NK-92 (cell line): Measurements from ENCODE around the gene HIBADH.
"Not testable (repeated sequence)": the region's sequence is repeated elsewhere in the genome, so short reads cannot be mapped to it uniquely, and the experiment has no call there.

Experiments
- DNase-seq: peaks from one replicate; lab custom pipeline; 2025; ENCODE audit not compliant: unreplicated experiment; lab: John Stamatoyannopoulos, UW

Gene HIBADH

DNA sequence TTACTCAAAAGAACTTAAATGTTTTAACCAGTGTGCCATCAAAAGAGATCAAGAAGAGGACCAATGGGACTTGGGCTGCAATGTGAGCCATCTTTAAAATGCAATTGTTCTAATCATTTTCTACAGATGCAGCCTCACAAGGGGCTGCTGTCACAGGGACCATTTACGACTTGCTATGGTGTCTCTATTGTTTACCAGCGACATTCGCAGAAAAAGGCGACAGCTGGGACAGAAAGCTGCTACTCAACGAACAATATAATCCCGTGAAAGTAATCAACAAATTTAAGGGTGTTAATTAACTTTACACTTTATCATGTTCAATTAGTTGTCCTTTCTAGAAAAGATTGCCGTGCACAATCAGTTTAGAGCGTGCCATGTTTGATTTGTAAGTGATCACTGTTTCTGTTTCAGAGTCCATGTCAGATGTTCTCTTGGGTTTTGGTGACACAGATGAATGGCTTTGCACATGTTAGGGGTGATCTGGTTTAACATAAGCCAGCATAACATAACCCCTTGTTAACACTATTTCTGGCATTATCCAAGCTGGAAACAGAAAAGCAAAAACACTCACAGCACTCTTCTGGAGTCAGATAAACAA, 110.8 kb downstream of the HIBADH start:
- no peak for DNase-seq

DNA sequence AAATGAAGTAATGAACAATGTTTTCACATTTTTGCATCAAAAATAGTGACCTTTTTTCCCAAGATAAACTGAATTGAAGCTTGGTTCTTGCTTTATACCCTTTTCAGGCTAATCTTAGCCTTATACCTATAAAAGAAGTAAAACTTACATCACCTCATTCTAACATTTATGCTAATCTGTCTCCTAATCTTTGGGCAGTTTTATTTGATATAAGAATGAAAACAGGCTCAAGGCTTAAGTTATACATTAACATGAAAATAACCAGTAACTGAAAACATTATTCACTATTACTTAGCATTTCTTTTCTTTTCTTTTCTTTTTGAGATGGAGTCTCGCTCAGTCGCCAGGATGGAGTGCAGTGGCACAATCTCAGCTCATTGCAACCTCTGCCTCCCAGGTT, 113.1 kb downstream of the HIBADH start:
- no peak for DNase-seq

DNA sequence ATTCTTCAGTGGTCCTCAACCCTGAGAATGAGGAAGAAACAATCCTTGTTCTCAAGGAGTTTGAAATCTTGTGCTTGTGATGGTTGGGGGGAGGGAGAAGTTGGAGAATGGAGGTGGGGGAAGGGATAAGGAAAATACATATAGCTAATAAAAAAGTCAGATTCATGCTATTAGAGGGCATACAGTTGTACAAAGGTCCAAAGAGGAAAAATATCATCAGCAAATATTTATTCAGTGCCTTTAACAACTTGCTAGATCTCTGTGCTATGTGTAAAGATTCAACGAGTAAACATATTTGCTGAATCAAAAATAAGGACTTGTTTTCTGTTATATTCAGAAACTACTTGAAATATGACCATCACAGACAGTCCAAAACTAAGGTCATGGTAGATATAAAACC, 114.4 kb downstream of the HIBADH start:
- no peak for DNase-seq

DNA sequence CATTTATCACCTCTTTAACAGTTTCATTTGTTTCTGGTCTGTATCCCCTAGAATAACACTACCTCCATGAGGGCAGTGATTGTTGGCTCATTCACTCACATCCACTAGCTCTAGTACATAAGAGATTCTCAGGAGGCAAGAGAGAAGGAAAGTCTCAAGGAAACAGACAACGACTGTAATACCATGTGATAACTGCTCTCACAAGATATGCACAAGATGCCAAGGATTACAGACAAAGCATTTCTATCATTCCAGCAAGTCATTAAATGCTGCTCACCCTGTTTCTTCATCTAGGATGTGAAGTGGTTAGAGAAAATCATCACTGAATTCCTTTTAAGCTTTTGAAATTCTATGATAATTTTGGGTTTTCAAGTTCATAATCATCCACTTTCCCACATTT, 115.3 kb downstream of the HIBADH start:
- DNase-seq = no peak

DNA sequence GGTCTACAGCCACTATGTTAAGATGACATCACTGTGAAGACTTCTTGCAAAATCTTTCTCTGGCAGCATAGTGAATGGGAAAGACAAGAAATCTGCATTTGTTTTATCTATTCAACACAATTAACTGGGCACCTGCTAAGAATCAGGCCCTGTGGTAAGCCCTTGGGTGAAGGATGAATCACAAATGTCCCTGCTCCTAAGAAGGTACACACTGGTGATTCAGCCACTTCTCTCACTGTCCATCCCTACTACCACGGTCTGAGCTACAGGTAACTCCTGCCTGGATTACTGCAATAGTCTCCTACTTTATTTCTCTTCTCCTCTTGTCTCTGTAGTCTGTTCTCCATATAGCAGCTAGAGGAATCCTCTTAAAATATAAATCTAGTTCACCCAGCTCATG, 116.1 kb downstream of the HIBADH start:
- DNase-seq = no peak

DNA sequence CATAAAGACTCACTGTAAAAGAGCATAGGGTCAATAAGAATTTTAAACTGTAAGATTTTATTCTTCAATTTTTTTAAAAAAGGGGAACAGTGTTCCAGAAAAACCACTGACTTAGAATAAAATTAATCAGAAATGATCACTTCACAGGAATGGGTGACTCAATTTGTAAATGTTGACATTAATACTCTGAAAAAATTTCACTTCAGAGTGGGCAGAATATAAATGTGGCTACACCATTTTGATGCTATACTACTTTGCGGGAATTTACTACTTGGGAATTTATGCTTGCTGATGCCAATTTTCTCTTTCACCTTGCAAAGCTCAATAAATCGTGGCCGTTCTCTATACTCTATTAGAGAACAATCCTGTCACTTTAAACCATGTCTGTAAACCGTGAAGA, 126.9 kb downstream of the HIBADH start:
- no peak for DNase-seq

DNA sequence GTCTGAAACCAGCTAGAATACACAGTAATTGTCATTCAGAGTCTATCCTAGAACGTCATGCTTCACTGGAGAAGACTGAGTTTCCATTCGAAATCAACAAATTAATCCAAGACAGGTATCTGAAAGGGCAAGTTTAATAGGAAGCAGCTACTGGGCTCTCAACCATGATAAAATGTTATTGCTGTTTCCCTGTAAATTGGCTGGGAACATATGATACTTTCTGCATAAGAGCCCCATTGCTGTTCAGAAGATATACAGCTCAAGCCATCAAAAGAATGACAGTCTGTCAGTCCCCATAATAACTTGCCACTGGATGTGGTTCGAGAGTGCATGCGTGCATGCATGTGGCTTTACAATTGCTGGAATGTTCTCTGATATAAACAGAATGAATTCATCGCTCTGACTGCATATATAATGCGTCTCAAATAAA, 129.0 kb downstream of the HIBADH start:
- no peak for DNase-seq

DNA sequence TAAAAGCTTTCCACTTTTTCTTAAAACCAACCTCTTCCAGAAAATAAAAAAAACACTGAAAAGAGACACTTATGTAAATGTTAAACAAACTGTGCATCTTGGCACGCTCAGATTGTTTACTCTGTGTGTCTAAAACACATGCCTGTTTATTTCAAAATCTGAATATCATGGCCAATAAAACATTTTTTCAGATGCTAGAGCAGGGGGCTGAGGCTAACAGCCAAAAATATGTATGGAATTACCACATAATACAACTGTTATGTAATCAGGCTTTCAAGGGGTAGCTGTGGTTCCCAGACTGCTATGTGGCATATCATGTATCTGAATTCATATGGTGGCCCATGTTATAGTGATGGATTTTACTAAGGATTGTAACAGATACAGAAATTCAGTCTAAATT, 130.4 kb downstream of the HIBADH start:
- DNase-seq = no peak

DNA sequence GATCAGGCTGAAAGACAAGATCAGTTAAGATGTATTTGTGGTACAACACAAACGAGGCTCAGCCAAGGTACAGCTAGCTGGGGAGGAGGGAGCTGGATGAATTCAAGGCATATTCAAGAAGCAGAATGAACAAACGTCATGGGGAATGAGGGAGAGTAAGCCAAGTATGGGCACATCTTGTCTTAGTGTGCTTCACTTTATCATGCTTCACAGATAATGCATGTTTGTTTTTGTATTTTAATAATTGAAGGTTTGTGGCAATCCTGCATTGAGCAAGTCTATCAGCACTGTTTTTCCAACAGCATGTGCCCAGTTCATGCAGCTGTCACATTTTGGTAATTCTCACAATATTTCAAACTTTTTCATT, 135.4 kb downstream of the HIBADH start:
- no peak for DNase-seq

DNA sequence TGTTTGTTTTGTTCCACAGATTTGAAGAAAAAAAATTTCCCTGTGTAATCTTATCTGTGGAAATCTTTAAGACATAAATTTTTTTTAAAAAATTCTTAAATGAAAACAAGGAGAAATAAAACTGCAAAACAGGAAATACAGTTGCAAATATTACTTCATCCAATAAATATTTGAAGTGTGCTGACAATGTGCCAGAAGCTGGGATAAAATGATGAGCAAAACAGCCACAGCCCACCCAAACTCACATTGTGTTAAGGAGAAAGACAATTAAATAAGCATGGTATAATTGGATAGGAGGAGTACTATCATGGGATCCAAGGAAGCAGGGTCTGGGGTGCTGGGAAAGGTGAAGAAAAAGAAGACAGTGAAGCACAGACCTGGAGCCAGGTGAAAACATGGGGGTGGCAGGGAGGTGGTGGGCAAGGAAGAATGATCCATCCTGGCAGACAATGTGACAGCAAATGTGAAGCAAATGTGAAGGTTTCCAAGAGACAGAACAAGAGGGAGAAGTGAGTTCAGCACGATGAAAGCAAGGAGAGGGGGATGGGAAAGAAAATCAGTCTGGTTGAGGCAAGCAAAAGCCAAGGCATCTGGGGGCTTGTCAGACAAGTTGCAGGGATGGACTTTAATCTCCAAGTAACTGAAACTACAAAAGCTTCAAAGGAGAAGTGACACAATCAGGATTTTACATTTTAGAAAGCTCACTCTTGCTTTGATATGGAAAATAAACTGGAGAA, 135.9 kb downstream of the HIBADH start:
- DNase-seq = no peak

DNA sequence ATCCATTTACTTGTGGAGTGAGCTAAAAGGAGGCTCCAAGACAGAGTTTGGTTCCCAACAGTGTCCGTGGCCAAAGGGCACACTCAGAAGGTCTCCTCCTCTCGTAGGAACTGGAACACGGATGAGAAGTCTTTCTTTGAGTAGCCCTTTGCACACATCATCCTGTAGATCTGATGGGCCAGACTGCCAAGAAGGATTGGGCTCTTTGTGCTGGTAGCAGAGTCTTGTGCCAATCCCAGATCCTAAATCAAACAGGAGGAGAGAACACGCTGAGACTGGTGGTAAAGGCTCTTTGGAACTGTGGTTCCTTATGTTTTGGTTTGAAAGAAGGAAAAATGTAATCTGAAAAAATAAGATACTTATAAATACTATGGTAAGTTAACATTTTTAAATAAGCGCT, 136.6 kb downstream of the HIBADH start:
- no peak for DNase-seq

DNA sequence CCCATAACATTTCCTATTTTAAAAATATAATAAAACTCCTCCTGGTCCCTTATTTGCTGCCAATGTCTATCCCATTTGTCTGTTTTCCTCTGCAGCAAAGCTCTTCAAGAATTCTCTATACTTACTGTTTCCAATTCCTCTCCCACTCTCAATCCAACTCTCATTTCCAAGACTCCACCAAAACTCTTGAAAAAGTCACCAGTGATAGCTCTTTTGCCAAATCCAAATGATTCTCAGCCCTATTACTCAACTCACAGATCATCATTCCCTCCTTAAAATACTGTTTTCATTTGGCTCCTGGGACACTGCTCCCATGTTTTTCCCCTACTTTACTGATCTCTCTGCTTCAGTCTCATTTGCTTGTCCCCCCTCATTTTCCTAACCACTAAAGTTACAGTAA, 139.4 kb downstream of the HIBADH start:
- no peak for DNase-seq

DNA sequence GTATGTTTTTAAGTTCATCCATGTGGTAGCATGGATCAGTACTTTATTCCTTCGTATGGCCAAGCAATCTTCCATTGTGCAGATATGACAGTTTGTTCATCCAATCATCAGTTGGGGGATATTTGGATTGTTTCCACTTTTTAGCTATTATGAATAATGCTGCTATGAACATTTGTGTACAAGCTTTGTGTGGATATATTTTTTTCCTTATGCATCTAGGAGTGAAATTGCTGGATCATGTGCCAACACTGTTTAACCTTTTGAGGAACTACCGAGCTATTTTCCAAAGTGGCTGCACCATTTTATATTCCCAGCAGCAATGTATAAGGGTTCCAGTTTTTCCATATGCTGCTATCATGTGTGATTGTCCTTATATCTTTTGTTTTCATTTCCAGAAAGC, 140.1 kb downstream of the HIBADH start:
- DNase-seq = no peak

DNA sequence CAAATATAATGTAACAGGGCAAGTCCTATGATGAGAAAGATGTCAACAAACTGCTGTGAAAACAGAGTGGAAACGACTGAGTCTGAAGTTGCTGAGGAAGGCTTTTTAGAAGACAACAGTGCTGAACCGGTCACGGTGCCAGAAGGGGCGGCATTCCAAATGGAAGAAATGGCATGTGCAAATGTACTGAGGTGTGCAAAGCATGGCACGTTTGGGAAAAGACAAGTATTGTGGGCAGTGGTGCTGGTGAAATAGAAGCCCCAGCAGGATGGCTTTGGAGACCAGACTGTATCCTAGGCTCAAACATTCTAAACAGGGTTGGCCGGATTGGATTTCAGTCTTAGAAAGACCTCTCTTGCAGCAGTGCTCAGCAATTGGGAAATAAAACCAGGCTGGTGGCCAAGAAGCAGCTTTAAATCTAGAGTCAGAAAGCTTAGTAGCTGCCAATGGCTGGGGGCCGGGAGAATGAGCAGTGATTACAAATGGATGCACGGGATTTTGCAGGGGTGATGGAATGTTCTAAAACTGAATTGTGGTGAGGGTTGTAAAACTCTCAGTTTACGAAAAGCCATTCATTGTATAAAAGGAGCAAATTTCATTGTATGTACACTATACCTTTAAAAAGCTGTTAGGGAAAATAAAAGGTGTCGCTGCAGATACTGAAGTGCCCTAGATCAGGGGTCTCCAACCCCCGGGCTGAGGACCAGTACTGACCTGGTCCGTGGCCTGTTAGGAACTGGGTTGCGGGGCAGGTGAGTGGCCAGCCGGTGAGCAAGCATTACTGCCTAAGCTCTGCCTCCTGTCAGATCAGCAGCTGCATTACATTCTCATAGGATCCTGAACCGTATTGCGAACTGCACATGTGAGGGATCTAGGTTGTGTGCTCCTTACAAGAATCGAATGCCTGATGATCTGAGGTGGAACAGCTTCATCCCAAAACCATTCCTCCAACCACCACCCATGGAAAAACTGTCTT, 141.6 kb downstream of the HIBADH start:
- DNase-seq = no peak

DNA sequence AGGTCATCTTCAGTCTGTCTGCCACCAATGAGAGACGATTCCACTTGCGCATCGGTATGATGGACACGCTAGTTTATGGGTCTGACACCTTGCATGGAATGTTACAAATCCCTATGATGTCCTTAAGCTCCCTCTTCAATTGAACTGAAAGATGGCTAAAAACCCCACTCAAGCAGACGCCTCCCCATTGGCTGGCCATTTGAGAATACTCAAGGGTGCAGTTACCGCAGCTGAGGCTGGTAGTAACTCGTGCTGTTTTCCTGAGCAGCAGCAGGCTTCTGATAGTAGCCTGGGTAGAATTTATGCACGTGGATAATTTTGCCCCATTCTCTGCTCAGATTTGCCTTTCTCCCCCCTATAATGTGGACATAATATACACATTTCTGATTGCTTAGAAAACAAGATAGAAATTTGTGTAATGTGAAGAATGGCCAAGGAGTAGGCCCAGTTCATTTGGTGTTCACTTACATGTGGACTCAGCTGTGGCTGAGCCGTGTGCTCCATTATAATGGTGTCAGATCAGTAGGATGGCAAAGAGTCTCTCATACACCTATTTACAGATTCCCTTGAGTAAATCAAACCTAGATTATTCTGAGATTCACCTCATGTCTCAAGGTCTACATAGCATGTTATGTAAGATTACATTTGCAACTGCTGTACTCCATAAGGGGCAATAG, 142.8 kb downstream of the HIBADH start:
- DNase-seq = no peak

DNA sequence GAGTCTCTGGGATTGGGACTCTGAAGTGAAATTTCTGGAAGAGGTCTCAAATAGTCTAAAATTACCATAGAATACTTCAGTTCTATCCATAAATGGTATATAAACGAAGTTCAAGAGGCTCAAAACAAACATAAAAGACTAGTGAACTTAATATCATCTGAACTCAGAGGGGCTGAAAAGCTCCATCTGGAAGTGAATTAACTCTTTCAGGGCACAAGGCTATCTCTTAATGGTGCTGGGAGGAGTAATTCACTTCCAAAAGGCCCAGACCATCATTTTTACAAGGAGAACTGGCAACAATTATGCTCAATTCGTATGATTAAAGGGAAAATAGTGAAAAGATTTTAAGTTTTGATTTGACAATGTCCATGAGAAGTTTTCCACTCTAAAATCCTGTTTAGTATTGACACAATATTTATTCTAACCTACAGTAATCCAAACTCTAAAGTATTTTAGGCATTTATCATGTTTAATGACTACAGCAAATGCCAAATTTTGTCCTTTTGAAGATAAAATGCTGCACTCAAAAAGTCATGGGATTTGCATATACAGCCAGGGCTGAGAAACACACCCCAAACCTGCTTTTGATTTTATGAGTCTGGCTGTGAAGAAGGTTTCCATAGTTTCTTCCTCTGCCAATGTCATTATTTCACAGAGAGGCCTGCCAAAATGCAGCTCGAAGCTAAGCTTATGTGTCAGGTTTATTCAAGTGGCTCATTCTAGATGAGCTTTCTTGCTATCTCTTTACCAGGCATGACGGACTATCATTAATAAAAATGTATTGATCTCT, 143.9 kb downstream of the HIBADH start:
- no peak for DNase-seq

DNA sequence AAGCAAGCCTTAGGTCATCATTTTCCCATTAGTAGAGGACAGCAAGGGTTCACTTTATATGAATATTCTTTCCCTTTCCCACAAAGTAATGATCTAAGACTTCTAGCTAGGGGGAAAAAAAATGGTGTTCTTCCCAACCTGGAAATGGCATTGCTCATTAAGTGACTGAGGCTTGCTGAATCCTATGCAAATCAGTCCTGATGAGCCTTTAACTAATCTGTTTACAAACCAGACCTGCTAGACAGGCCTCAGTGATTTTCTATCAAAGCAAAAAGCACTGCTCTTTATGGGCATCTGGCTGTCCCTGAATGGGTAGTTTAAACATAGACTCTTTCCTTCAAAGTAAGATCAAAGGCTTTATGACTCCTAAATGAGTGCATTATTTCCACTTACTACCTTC, 146.3 kb downstream of the HIBADH start:
- DNase-seq = no peak

DNA sequence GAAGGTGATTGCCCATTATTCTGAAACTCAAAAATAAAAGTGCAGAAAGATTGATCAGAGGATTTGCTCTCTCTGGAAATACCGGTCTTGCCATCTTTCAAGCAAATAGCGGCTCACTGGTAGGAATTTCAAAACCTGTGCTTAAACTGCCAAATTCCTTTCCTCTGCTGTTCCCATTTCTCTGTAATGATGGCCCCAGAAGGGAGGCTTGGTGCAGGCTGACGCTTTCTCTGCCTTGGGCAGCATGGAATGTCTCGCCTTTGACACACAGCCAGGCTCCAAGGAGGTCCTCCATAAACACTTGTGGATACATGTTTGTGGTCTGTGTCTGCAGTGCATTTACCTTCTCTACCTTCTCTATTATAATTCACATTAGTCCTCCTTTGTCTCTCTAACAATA, 146.8 kb downstream of the HIBADH start:
- no peak for DNase-seq

DNA sequence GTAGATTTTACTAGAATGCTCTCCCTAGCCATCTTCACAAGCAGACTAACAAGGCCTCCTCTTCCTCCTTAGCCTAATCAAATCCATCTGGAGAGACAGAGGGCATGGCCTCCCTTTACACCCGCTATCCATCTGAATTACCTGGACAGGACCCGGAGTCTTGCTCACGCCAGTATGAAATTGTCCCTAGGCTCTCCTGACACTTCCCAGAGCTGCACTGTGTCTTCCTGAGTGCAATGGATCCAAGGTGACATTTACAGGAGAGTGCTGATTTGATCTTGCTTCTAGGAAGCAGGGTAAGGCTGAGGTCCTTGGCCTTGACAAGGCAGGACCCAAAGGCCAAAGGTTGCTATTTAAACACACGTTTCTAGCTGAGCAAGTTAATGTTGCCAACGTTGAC, 147.8 kb downstream of the HIBADH start:
- no peak for DNase-seq

DNA sequence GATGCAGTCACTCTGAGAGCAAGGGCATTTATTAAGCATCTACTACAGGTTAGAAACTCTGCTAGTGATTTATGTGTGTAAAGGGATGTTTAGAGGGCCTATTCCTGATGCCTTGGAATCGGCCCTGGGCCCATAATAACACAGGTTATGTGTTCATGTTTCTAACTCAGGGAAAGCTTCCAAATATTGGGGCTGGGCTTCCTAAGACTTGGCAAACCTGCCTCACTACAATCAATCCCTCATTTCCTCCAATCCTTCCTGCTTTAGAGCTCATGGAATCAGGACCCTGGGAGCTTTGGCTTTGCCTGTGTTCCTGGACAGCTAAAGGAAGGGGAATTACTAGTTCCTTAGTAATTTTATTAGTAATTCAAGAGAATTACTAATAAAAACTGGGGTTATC, 148.8 kb downstream of the HIBADH start:
- no peak for DNase-seq

DNA sequence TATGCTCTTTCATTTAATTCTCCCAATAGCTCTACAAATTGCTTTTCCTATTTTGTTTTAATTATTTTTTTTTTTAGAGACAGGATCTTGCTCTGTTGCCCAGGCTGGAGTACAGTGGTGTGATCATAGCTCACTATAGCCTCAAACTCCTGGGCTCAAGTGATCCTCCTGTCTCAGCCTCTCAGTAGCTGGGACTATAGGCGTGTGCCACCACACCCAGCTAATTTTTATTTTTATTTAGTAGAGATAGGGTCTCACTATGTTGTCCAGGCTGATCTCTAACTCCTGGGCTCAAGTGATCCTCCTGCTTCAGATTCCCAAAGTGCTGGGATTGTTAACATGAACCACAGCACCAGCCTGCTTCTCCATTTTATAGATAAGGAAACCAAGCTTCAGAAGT, 151.3 kb downstream of the HIBADH start:
- DNase-seq = not testable (repeated sequence)
